ENCODE data around the gene METTL17. TPM values are rescaled to one million over a fixed set of nuclear protein-coding genes. Genes with fewer than 3 reads are reported as not detected.

METTL17 gene
- total and polyA plus RNA-seq, 2 of the 13 experiments (the other 11 are each of a cell fraction or from before 2014, with no cell fraction given): 122 to 199 TPM

DNA sequence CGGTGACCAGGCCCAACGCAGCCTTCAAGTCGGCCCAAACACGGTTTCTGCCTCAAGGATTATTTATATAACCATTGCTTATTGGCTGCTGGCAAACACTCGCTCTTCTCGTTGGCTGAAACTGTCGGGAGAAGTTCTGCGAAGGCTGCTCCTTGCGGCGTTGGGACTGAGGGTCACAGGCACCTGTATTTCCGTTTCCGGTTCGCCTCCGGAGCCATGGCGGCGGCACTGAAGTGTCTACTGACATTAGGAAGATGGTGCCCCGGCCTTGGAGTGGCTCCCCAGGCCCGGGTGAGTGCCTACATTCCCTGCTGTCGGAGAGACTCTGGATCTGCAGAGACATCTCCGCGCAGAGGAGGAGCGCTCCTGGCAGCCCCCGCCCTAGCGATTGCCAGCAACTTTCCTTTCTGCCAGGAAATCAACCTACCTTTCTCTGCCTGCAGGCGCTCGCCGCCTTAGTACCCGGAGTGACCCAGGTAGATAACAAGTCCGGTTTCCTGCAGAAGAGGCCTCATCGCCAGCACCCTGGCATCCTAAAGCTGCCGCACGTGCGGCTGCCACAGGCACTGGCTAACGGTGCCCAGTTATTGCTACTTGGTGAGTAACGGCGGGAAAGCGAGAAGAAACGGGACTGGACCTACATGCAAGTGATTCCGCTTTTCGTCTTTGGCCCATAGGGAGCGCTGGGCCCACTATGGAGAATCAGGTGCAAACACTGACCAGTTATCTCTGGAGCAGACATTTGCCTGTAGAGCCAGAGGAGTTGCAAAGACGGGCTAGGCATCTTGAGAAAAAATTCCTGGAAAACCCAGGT is at the start of gene METTL17 (continued):
- TF ChIP-seq, protein P1, sequence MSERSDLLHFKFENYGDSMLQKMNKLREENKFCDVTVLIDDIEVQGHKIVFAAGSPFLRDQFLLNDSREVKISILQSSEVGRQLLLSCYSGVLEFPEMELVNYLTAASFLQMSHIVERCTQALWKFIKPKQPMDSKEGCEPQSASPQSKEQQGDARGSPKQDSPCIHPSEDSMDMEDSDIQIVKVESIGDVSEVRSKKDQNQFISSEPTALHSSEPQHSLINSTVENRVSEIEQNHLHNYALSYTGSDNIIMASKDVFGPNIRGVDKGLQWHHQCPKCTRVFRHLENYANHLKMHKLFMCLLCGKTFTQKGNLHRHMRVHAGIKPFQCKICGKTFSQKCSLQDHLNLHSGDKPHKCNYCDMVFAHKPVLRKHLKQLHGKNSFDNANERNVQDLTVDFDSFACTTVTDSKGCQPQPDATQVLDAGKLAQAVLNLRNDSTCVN (CRISPR knock-in tag; IDR thresholded peaks at IDR 0.05; ENCODE audit: borderline replicate concordance): peak; percentile 35; the same call in 1 of the 2 replicates
- TF ChIP-seq, protein P2, sequence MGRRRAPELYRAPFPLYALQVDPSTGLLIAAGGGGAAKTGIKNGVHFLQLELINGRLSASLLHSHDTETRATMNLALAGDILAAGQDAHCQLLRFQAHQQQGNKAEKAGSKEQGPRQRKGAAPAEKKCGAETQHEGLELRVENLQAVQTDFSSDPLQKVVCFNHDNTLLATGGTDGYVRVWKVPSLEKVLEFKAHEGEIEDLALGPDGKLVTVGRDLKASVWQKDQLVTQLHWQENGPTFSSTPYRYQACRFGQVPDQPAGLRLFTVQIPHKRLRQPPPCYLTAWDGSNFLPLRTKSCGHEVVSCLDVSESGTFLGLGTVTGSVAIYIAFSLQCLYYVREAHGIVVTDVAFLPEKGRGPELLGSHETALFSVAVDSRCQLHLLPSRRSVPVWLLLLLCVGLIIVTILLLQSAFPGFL (CRISPR knock-in tag; IDR thresholded peaks at IDR 0.05): no peak
- no peak for TF ChIP-seq ZNF737 (CRISPR knock-in tag; IDR thresholded peaks at IDR 0.05; ENCODE audit: borderline replicate concordance)
- no peak for TF ChIP-seq ZBTB42 (CRISPR knock-in tag; IDR thresholded peaks at IDR 0.05)
- peak; percentile 79 for TF ChIP-seq RBM39 (IDR thresholded peaks at IDR 0.05; ENCODE audit: low read depth, low read length, poor library complexity, severe bottlenecking)
- peak; percentile 1; the same call in 1 of the 2 replicates for TF ChIP-seq SMC3 (IDR thresholded peaks at IDR 0.05; ENCODE audit: low read length)
- peak; percentile 77; the same call in 1 of the 2 replicates for TF ChIP-seq BORCS8-MEF2B (CRISPR knock-in tag; IDR thresholded peaks at IDR 0.05)
- TF ChIP-seq MAFG (CRISPR knock-in tag; IDR thresholded peaks at IDR 0.05): no peak
- 0 out of 2 replicates have a peak, but pooled peaks have one; percentile 68 for TF ChIP-seq SMYD3 (CRISPR knock-in tag; IDR thresholded peaks at IDR 0.05)
- 0 out of 2 replicates have a peak, but pooled peaks have one; percentile 52 for TF ChIP-seq AHR (CRISPR knock-in tag; IDR thresholded peaks at IDR 0.05)
- no peak for TF ChIP-seq ZBTB8A (CRISPR knock-in tag; IDR thresholded peaks at IDR 0.05; ENCODE audit: borderline replicate concordance, low read depth)
- TF ChIP-seq, protein P3, sequence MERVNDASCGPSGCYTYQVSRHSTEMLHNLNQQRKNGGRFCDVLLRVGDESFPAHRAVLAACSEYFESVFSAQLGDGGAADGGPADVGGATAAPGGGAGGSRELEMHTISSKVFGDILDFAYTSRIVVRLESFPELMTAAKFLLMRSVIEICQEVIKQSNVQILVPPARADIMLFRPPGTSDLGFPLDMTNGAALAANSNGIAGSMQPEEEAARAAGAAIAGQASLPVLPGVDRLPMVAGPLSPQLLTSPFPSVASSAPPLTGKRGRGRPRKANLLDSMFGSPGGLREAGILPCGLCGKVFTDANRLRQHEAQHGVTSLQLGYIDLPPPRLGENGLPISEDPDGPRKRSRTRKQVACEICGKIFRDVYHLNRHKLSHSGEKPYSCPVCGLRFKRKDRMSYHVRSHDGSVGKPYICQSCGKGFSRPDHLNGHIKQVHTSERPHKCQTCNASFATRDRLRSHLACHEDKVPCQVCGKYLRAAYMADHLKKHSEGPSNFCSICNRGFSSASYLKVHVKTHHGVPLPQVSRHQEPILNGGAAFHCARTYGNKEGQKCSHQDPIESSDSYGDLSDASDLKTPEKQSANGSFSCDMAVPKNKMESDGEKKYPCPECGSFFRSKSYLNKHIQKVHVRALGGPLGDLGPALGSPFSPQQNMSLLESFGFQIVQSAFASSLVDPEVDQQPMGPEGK (CRISPR knock-in tag; IDR thresholded peaks at IDR 0.05): peak; percentile 70
- TF ChIP-seq SNAI1 (CRISPR knock-in tag; IDR thresholded peaks at IDR 0.05; ENCODE audit: borderline replicate concordance): no peak
- 0 out of 2 replicates have a peak, but pooled peaks have one; percentile 23 for TF ChIP-seq ZNF713 (CRISPR knock-in tag; IDR thresholded peaks at IDR 0.05)
- TF ChIP-seq ARID2 (CRISPR knock-in tag; IDR thresholded peaks at IDR 0.05; ENCODE audit: borderline replicate concordance): peak; percentile 75; the same call in 1 of the 2 replicates
- peak; percentile 35; the same call in 1 of the 2 replicates for TF ChIP-seq MAZ (IDR thresholded peaks at IDR 0.05; ENCODE audit: borderline replicate concordance, low read depth, low read length)
- peak; percentile 80 for TF ChIP-seq MAZ (CRISPR knock-in tag; IDR thresholded peaks at IDR 0.05; ENCODE audit: low read depth)
- TF ChIP-seq, protein P4, sequence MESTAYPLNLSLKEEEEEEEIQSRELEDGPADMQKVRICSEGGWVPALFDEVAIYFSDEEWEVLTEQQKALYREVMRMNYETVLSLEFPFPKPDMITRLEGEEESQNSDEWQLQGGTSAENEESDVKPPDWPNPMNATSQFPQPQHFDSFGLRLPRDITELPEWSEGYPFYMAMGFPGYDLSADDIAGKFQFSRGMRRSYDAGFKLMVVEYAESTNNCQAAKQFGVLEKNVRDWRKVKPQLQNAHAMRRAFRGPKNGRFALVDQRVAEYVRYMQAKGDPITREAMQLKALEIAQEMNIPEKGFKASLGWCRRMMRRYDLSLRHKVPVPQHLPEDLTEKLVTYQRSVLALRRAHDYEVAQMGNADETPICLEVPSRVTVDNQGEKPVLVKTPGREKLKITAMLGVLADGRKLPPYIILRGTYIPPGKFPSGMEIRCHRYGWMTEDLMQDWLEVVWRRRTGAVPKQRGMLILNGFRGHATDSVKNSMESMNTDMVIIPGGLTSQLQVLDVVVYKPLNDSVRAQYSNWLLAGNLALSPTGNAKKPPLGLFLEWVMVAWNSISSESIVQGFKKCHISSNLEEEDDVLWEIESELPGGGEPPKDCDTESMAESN (CRISPR knock-in tag; conservative IDR thresholded peaks at IDR 0.05): peak; percentile 70
- TF ChIP-seq, protein P5, sequence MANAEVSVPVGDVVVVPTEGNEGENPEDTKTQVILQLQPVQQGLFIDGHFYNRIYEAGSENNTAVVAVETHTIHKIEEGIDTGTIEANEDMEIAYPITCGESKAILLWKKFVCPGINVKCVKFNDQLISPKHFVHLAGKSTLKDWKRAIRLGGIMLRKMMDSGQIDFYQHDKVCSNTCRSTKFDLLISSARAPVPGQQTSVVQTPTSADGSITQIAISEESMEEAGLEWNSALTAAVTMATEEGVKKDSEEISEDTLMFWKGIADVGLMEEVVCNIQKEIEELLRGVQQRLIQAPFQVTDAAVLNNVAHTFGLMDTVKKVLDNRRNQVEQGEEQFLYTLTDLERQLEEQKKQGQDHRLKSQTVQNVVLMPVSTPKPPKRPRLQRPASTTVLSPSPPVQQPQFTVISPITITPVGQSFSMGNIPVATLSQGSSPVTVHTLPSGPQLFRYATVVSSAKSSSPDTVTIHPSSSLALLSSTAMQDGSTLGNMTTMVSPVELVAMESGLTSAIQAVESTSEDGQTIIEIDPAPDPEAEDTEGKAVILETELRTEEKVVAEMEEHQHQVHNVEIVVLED (CRISPR knock-in tag; IDR thresholded peaks at IDR 0.05; ENCODE audit: borderline replicate concordance): peak; percentile 70; the same call in 1 of the 2 replicates
- no peak; the same call in 1 of the 2 replicates for TF ChIP-seq KAT7 (CRISPR knock-in tag; IDR thresholded peaks at IDR 0.05; ENCODE audit: borderline replicate concordance)

Measured in HepG2 (cell line).